ENCODE data around the gene PPP1R1C. TPM values are rescaled to one million over a fixed set of nuclear protein-coding genes. Genes with fewer than 3 reads are reported as not detected.

The PPP1R1C gene
- total RNA-seq, 2 donors from 2014 or later = 2.8 to 6.1 TPM

DNA sequence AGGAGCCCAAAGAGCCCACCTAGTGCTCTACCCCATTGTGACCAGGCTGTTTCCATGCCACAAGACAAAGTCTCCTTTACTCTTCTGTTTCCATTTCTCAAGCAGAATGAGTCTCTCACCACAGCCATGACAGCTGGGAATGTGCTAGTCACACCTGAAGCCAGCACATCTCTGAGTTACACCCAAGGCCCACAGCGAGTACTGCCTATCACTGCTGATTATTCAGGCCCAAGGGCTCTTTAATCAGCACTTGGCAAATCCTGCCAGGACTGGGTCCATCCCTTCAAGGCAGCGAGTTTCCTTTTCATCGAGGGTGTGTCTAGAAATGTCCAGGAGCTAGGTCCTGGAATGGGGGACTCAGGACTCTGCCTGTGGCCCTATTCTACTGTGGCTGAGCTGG, 14.6 kb upstream of the PPP1R1C start:
- no peaks in the 10 kb centered on the region for H3K36me3 Mint-ChIP-seq (ENCODE audit: low read depth)

DNA sequence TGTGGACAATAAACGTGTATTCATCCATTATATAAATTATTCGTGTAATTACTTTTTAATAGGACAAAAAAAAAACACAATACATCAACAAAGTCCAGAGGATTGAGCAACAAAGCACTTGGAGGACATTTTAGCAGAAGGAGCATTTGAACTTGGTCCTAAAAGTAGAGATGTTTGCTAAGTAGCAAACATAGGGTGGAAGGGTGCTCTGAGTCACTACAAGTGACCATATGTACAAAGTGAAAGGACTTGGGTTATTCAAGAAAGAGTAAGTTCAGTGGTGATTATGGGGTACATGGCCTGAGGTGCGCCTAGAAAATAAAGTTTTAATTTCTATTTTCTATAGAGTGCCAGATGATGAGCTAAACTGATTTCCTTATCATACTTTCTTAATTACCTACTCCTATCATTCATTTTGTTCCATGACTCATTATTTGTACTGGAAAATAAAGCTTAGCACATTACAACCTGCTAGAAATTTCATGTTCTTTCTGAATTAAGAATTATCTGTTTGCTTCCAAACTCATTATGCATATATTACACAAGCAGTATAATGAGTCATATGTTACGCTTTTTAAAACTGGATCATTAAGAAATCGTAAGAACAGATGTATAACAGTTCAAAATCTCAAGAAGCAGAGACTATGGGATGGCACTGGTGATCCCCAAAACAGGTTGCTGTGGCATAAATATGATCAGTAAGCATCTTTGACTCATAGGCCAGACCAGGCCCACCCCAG, 13.1 kb upstream of the PPP1R1C start:
- H3K4me1 ChIP-seq (ENCODE audit: control insufficient read depth, insufficient read depth, low read length) = no peaks in the 10 kb centered on the region
- H3K4me1 Mint-ChIP-seq = peaks cover 12% of the 10 kb centered on the region
- H3K27me3 ChIP-seq (ENCODE audit: control insufficient read depth, insufficient read depth, low read length, poor library complexity, severe bottlenecking) = no peaks in the 10 kb centered on the region
- DNase-seq = no peak
- H3K4me3 Mint-ChIP-seq = no peak overlapping the region
- H3K4me3 ChIP-seq (ENCODE audit: low read length) = no peak overlapping the region
- WGBS, 2 experiments (ENCODE audit: insufficient coverage in 1 of 2, insufficient read length in 1 of 2) = 67 to 94% methylated on average over 1 to 5 of the region's 5 CpGs
- H3K27ac Mint-ChIP-seq = no peak overlapping the region
- H3K9ac ChIP-seq (ENCODE audit: extremely low read depth, low read length, poor library complexity, severe bottlenecking) = no peak overlapping the region
- TF ChIP-seq, protein P1, sequence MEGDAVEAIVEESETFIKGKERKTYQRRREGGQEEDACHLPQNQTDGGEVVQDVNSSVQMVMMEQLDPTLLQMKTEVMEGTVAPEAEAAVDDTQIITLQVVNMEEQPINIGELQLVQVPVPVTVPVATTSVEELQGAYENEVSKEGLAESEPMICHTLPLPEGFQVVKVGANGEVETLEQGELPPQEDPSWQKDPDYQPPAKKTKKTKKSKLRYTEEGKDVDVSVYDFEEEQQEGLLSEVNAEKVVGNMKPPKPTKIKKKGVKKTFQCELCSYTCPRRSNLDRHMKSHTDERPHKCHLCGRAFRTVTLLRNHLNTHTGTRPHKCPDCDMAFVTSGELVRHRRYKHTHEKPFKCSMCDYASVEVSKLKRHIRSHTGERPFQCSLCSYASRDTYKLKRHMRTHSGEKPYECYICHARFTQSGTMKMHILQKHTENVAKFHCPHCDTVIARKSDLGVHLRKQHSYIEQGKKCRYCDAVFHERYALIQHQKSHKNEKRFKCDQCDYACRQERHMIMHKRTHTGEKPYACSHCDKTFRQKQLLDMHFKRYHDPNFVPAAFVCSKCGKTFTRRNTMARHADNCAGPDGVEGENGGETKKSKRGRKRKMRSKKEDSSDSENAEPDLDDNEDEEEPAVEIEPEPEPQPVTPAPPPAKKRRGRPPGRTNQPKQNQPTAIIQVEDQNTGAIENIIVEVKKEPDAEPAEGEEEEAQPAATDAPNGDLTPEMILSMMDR (conservative IDR thresholded peaks at IDR 0.05) = no peak
- H3K27ac ChIP-seq (ENCODE audit: low read depth, low read length) = no peak overlapping the region
- no peaks in the 10 kb centered on the region for H3K36me3 ChIP-seq (ENCODE audit: control insufficient read depth, insufficient read depth, low read length)
- no peaks in the 10 kb centered on the region for H3K36me3 Mint-ChIP-seq (ENCODE audit: low read depth)
- H3K27me3 Mint-ChIP-seq (ENCODE audit: insufficient read depth) = no peaks in the 10 kb centered on the region
- H3K9me3 Mint-ChIP-seq = no peaks in the 10 kb centered on the region
- H3K9me3 ChIP-seq (ENCODE audit: control insufficient read depth, low read length) = no peaks in the 10 kb centered on the region

More for the DNA sequence above, 14.6 kb upstream of the PPP1R1C start:
- H3K4me1 ChIP-seq (ENCODE audit: control insufficient read depth, insufficient read depth, low read length) = no peaks in the 10 kb centered on the region
- DNase-seq = no peak
- TF ChIP-seq, protein P1 (conservative IDR thresholded peaks at IDR 0.05) = no peak
- WGBS, 2 experiments (ENCODE audit: insufficient coverage in 1 of 2, insufficient read length in 1 of 2) = 91 to 94% methylated on average over 2 to 3 of the region's 3 CpGs
- no peaks in the 10 kb centered on the region for H3K27me3 ChIP-seq (ENCODE audit: control insufficient read depth, insufficient read depth, low read length, poor library complexity, severe bottlenecking)
- Mint-ChIP-seq H3K4me1 (peaks cover 12% of the 10 kb centered on the region), H3K27me3 (ENCODE audit: insufficient read depth) (no peaks in the 10 kb centered on the region), H3K9me3 (no peaks in the 10 kb centered on the region), H3K27ac (no peak overlapping the region), H3K4me3 (no peak overlapping the region)
- no peak overlapping the region for H3K27ac ChIP-seq (ENCODE audit: low read depth, low read length)
- no peaks in the 10 kb centered on the region for H3K9me3 ChIP-seq (ENCODE audit: control insufficient read depth, low read length)
- H3K36me3 ChIP-seq (ENCODE audit: control insufficient read depth, insufficient read depth, low read length) = no peaks in the 10 kb centered on the region
- H3K9ac ChIP-seq (ENCODE audit: extremely low read depth, low read length, poor library complexity, severe bottlenecking) = no peak overlapping the region
- H3K4me3 ChIP-seq (ENCODE audit: low read length) = no peak overlapping the region

DNA sequence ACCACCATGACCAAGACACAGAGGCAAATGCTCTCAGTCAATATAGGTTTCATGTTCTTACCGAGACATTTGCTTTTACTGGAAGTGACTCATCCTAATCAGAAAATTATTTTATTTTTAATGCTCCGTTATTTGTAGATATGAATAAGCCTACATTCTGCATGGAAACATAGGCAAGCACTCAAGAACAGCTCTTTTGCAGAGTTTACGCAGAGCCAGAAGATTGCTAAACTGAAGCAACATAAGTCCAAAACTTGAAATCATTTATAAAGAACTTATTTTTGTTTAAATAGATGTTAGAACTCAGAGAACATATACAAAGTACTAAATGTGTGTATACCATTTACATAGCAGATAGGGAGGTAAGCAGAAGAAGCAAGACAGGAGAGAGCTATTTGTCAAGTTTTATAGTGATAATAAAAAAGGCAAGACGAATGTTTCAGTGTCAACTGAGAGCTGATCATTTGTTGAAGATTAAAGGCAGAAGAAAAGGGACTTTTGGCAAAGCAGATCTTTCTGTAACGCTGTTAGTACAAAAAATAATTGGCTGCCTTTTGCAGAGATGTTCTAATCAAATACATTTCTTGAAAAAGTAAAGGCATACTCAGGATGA, 12.4 kb upstream of the PPP1R1C start:
- Histone ChIP-seq H3K9ac (ENCODE audit: extremely low read depth, low read length, poor library complexity, severe bottlenecking) (no peak overlapping the region), H3K27me3 (ENCODE audit: control insufficient read depth, insufficient read depth, low read length, poor library complexity, severe bottlenecking) (no peaks in the 10 kb centered on the region), H3K27ac (ENCODE audit: low read depth, low read length) (no peak overlapping the region), H3K4me3 (ENCODE audit: low read length) (no peak overlapping the region), H3K36me3 (ENCODE audit: control insufficient read depth, insufficient read depth, low read length) (no peaks in the 10 kb centered on the region), H3K9me3 (ENCODE audit: control insufficient read depth, low read length) (no peaks in the 10 kb centered on the region), H3K4me1 (ENCODE audit: control insufficient read depth, insufficient read depth, low read length) (no peaks in the 10 kb centered on the region)
- no peak overlapping the region for H3K4me3 Mint-ChIP-seq
- no peaks in the 10 kb centered on the region for H3K36me3 Mint-ChIP-seq (ENCODE audit: low read depth)
- no peak overlapping the region for H3K27ac Mint-ChIP-seq
- H3K27me3 Mint-ChIP-seq (ENCODE audit: insufficient read depth) = no peaks in the 10 kb centered on the region
- TF ChIP-seq, protein P1 (conservative IDR thresholded peaks at IDR 0.05) = no peak
- DNase-seq = no peak
- 91 to 92% methylated on average over 2 to 5 of the region's 5 CpGs for WGBS, 2 experiments (ENCODE audit: insufficient coverage in 1 of 2, insufficient read length in 1 of 2)
- no peaks in the 10 kb centered on the region for H3K9me3 Mint-ChIP-seq
- H3K4me1 Mint-ChIP-seq = peaks cover 14% of the 10 kb centered on the region
